GM21367 (cell line): ENCODE results near the gene LEPR.
A peak's percentile ranks its signal among the peaks of the same experiment; 100 is the strongest.
"Not testable (repeated sequence)": the region's sequence is repeated elsewhere in the genome, so short reads cannot be mapped to it uniquely, and the experiment has no call there.

Source experiments
- ATAC-seq: cut with Tn5 transposase; IDR thresholded peaks from one replicate; pipeline ENCODE4 v1.9.1; 2021; ENCODE audit not compliant: unreplicated experiment

Gene LEPR

DNA sequence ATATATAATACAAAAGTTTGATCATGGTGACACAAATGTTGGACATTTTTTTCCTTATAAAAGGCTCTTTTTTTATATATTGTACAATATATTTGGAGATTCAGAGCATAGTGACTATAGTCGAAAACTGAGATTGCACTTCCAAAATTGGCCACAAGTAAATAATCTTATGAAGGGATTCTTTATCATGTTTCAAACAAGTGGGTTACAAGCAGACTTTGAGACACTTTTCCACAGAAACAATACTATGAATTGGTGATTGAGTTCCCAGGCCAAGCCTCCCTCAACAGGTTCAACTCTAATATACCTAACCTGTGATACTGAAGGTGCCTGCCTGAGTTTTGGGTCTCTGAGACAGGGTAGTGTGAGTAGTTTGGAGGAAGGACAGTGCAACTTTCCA lies 13.8 kb downstream of the LEPR start:
- no peak for ATAC-seq

DNA sequence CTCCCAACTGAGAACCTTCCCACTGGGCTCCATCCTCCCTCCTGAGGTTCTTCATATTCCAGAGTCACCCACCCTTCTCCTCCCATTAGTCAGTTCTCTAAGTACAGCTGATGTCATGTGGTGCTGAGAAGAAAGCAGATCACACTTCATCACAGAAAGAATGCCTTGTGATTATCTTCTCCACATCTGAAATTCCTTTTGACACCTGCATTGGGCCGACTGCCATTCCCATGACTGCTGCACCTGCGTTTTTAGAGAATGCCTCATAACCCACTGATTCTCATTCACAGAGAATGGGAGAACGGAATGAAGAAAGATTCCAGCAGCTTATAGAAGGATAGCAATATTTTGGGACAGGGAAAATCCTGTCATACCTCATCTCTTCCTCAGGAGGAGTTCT lies 14.3 kb downstream of the LEPR start:
- ATAC-seq, result no peak

DNA sequence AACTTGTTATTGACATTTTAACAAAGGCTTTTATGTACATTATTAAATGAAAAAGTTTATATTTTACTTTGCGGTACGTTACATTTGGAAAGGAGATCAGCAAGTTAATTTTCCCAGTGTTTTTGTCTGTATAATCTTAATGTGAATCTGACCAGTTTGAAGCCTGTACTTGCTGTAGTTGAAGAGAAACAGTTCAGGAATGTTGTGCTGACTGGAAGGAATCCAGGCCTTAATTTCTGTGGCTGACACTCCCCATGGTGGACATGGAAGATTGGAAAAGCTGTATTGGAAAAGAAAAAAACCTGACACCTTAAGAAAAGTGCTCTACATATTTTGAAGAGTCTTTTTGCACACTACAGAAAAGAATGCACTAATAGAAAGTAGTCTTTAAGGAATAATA lies 15.5 kb downstream of the LEPR start:
- no peak for ATAC-seq

DNA sequence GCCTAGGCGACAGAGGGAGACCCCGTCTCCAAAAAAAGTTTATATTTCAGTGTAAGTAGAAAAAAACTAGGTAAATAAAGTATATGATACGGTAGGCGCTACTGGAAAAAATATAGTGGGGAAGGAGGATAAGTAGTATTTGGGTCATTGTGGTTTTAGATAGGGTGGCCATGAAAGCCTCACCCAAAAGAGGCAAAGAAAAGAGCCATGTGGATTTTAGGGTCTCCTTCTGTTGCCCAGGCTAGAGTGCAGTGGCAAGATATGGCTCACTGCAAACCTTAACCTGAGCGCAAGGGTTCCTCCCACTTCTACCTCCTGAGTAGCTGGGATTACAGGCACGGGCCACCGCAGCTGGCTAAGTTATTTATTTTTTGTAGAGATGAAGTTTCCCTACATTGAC lies 17.1 kb downstream of the LEPR start:
- ATAC-seq, result no peak

DNA sequence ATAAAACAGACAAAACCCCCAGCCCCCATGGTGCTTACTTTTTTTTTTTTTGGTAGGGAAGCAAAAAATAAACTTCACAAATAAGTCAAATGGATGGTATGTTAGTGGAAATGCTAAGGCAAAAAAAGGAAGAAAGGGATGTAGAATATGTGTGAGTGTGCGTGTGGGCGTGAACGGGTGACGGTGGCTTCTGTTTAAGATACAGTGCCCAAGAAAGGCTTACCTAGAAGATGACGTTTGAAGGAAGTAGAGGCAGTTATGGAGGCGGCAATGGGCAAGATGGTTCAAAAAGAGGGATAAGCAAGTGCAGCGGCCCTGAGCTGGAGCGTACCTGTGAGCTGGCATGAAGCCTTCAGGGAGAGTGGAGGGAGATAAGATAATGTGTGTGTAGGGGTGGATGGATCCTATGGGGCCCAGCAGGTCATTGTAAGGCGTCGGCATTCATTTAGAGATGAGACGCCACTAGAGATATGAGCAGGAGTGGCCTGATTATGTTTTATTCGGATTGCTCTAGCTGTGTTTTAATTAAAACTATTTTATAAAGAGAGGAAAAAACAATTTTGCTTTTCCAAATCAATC lies 19.9 kb downstream of the LEPR start:
- no peak for ATAC-seq

DNA sequence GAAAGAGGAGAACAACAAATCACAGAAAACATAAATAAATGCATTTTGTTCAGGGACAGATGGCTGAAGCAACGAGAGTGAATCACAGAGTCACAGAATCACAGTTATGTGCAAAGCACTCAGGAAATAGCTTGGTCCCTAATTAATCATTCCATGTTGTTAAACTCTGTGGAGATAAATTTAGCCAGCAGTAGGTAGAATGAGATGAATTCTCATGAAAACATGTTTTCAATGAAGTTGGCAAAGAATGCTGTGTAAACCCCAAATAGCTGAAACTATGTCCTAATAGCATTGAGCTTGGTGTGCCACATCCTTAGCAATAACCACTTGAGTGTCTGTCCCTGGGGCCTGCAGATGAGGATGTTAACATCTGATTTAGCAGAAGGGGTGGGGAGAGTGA lies 20.4 kb downstream of the LEPR start:
- ATAC-seq, result no peak

DNA sequence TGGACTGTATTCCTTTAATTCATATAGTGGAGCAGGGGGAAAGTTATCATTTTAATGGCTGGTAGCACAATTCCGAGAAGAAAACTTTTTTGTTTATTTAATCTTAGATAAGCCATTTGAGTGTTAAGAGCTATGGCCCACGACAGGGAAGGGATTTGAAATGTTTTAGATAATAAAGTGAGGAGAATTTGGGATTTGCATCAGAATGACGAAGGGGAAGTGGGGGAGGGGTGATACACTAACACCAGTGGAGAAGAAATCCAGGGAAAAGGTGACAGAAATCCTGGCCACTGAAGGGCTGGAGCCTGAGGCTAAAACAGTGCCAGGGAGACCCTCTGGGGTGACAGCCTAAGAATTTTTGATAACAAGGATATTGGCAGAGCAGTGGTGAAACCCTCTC lies 21.0 kb downstream of the LEPR start:
- ATAC-seq, result no peak

DNA sequence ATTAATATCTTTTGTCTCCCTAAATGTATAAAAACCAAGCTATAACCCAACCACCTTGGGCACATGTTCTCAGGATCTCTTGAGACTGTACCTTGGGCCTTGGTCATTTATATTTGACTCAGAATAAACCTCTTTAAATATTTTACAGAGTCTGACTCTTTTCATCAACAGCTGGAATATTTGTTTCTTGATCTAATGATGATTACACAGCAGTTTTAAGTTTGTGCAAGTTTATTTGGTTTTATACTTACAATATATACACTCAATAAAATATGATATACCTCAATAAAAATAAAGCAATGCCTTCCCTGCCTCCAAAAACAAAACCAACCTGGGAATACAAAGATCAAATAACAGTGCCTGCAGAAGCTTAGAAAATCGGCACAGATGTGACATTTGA lies 22.0 kb downstream of the LEPR start:
- ATAC-seq, result no peak

DNA sequence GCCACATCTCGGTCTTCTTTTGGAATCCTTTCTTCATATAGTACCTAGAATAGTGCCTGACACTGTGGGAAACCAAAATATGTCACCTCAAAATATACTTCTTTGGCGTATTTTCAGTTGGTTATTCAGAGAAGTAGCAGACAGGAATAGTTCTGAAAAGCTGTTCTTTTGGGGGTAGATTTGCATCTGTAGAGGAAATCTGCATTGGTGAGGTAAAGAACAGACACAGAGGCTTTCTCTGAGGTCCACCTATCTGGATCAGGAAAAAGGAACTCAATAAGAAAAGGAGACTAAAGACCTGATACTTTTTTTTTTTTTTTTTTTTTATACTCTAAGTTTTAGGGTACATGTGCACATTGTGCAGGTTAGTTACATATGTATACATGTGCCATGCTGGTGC lies 23.2 kb downstream of the LEPR start:
- ATAC-seq, result no peak

DNA sequence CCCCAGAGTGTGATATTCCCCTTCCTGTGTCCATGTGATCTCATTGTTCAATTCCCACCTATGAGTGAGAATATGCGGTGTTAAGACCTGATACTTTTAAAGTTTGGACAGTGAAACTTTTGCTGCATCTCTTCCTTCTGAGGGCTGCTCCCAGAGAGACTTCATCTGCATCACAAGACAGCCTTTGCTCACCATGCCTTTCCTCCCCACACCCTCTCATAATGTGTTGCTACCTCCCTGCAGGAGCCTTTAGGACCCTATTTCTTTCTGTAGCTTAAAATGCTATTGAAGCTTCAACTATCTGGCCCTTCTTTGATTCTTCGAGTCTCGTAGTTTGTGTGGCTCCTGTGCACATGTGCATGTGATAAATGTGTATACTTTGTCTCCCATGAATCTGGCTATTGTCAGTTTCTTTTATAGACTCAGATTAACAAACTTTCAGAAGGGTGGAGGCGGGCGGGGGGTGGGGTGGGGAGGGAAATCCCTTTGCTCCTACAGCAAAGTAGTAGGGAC lies 23.7 kb downstream of the LEPR start:
- no peak for ATAC-seq

DNA sequence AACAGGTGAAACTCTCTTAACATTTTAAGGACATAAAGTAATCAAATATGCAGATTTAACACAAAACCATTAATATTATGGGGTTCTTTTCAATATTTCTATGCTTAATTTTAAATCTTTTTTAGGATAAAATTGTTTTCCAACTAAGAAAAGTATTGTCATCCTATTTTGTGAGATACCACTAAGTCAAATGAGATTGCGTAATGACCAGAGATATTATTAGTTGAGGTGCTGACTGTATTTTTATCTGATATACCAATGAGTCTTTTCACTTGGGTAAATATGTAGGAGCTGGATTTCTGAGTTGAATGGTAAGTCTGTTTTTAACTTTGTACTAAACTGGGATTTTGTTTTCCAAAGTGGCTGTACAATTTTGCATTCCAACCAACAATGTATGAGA lies 25.4 kb downstream of the LEPR start:
- ATAC-seq, result no peak

DNA sequence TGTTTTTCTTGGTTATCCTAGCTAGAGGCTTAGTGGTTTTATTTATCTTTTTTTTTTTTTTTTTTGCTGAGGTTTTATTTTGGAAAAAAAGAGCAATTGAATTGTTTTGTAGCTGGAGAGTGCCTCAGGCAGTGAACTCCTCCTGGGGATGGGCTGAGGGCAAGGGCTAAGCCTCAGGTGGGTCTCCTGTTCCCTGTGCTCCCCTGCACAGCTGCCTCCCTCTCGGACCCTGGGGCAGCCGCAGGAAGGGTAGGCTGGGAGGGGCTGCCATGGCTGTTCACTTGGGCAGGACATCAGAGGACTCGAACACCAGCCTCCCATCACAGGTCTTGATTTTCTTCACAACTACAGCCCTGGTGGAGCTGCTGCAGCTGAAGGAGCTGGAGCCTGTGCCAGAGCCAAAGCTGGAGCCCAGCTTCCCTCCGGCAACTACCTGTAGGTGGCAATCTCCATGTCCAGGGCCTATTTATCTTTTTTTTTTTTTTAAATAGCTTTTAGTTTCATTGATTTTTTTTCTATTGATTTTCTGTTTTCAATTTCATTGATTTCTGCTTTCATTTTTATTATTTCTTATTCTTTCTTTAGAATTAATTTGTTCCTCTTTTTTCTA lies 28.9 kb downstream of the LEPR start:
- no peak for ATAC-seq

DNA sequence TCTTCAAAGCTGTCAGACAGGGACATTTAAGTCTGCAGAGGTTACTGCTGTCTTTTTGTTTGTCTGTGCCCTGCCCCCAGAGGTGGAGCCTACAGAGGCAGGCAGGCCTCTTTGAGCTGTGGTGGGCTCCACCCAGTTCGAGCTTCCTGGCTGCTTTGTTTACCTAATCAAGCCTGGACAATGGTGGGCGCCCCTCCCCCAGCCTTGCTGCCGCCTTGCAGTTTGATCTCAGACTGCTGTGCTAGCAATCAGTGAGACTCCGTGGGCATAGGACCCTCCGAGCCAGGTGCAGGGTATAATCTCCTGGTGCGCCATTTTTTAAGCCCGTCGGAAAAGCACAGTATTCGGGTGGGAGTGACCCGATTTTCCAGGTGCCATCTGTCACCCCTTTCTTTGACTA lies 35.2 kb downstream of the LEPR start:
- not testable (repeated sequence) for ATAC-seq

DNA sequence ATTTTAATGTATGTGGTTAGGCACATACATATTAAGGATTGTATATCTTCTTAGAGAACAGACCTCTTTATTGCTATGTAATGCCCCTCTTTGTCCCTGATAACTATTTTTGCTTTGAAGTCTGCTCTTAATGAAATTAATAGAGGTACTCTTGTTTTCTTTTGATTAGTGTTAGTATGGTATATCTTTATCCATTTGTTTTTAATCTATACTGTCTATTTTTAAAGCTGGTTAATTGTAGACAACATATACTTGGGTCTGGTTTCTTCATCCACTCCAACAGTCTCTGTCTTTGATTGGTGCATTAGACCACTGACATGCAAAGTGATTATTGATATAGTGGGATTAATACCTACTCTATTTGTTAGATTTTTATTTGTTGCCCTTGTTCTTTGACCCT lies 36.0 kb downstream of the LEPR start:
- no peak for ATAC-seq

DNA sequence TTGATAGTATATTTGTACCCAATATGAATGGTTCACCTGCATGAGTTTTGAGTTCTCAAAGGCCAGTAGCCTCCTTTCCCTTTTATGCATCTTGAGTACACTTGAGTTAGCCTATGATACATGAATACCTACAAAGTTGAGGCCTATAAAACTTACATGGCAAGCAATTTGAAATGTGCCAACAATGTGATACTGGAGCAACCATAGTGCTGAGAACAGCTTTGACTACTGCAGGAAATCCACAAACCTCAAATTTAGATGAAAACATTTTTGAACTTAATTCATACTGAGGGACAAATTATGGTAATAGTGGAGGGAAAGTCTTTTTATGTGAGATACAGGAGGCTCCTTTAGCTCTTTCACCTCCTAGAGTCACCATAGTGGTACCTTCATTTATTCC lies 37.4 kb downstream of the LEPR start:
- ATAC-seq, result no peak

DNA sequence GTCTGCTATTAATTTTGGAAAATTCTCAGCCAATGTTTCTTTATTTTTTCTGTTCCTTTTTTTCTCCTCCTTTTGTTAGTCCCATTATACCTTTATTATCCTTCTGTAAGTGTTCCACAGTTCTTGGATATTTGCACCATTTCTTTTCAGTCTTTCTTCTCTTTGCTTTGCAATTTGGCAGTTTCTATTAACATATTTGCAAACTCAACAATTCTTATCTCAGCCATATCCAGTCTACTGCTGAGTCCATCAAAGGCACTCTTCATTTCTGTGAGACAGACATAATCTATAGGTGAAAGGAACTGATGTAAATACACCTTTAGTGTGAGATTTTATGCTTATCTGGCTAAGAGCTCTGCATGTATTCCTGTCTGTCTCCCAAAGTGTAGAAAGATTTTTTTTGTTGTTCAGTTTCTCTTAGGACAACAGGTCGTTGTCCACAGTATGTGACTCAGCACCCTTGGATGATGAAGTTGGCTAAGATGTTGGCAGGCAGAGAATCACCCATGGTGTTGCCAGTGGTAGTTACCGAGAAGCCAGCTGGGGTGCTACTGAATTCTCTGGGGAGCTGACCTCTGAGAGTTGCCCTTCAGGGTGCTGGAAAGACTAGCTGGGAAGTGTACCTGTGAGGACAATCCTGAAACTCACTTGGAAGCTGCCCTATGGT lies 38.4 kb downstream of the LEPR start:
- no peak for ATAC-seq

DNA sequence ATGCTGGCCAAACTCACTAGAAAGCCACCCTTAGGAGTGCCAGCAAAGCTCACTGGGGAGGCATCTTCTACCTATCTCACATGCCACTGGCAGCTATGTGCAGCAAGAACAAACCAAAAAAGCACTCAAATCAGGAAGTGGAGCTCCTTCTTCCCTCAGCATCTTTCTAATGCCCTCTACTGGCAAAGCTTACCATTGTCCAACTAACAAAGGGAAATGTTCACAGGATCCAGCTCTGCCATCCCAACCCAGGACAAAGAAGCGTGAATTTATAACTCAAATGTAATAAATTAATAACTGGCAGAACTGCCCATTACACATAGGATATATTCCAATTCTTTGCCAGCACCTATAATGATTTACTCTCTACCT lies 38.9 kb downstream of the LEPR start:
- ATAC-seq, result peak; percentile 78

DNA sequence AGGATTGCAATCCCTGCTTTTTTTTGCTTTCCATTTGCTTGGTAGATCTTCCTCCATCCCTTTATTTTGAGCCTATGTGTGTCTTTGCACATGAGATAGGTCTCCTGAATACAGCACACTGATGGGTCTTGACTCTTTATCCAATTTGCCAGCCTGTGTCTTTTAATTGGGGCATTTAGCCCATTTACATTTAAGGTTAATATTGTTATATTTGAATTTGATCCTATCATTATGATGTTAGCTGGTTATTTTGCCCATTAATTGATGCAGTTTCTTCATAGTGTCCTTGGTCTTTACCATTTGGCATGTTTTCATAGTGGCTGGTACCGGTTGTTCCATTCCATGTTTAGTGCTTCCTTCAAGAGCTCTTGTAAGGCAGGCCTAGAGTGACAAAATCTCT lies 45.4 kb downstream of the LEPR start:
- ATAC-seq, result not testable (repeated sequence)

DNA sequence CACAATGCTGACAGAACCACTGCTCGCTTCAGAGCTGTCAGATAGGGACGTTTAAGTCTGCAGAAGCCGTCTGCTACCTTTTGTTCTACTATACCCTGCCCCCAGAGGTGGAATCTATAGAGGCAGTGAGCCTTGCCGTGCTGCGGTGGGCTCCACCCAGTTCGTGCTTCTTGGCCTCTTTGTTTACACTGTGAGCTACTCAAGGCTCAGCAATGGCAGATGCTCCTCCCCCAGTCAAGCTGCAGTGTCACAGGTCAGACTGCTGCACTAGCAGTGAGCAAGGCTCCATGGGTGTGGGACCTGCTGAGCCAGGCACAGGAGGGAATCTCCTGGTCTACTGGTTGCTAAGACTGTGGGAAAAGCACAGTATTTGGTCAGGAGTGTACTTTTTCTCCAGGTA lies 47.1 kb downstream of the LEPR start:
- no peak for ATAC-seq

DNA sequence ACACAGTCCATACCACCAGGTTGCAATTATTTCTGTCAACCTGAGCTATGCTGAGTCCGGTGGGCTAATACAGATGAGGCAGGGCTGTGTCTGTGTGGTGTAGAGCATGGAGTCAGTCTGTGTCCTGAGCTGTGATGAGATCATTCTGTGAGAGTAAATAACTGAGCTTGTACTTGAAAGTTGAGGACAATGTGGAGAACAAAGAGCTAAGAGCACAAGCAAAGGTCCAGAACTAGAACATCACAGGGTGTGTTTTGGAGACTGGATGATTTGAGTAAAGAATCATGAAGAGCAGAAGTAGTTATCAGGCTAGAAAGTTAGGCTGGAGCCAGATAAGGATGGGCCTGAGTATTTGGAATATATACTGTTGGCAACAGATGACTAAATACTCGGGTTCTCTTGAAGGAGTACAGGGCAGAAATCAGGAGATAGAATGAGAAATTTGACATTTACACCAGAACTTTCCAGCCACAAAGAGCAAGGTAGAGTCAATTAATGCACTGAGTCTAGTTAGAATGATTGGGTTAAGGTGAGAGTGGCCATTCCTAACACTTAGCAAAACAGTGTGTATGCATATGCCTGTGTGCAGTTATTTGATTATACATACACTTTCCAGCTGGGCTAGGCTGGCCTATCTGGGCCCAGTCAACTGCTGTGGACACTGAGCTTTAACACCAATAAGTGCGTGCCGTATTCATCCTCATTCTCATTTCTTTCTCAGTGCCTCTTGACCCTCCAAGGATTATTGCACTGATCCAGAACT lies 48.8 kb downstream of the LEPR start:
- ATAC-seq, result no peak

DNA sequence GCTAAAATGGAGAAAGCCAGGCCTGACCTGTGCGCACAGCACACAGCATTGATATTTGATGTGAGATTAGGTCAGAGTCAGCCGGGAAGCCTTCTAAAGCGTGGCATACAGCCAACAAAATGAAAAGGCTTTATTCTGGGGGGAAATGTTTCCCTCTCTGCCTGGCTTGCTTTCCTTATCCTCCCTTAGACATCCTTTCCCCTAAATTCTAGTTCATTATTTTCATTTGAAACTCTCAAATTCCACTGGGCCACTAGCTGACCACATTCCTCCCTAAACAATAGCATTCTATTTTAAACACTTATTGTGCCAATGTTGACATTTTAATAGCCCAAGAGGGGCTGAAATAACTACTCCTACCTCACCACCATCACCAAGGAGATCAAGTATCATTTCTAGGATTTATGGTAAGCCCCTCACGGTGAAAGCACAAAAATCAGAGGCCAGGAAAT lies 49.4 kb downstream of the LEPR start:
- ATAC-seq, result no peak
